Tibial nerve (tissue), 4 donors: ENCODE measurements around the gene FOXK1.

Experiments
- EP300 ChIP-seq, 2 donors: sonication (generic); formaldehyde crosslinking; IDR thresholded peaks; one replicate each; pipeline ENCODE4 v1.6.1; 2017; ENCODE audit warnings: antibody characterized with exemption in 2 of 2, mild to moderate bottlenecking in 1 of 2
- POLR2A ChIP-seq, 2 donors: fragments of 450-650 bp; IDR thresholded peaks; one replicate each; pipeline ENCODE4 v1.6.1; 2017; ENCODE audit warnings: antibody characterized with exemption in 2 of 2, mild to moderate bottlenecking in 2 of 2, moderate library complexity in 2 of 2
- TF ChIP-seq, protein P1 (sequence below), 5 experiments: fragments of 200-600 bp in 3 of 5; fragments of 450-650 bp in 2 of 5; sonication (generic) in 3 of 5; IDR thresholded peaks; one replicate each; pipeline ENCODE4 v1.5.1; 2016 to 2019; ENCODE audit warnings: antibody characterized with exemption in 5 of 5, mild to moderate bottlenecking in 3 of 5, moderate library complexity in 2 of 5

DNA sequence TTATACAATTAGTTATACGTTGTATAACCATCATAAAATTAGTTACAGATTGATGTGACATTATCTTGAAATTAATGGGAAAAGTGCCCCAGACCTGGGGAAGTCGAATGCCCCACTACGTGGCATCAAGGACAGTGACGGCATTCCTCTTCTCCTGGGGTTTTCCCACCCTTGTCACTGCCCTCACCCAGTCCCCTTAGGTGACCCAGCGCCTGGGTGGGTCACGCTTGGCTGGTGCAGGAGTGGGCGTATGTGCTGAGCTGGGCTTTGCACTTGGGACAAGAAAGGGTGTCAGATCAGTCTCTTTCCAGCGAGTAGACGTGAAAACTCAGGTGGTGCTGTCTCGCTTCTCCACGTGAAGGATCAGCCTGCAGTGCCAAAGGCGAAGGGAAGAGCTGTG lies 7.6 kb downstream of the FOXK1 start:
- TF ChIP-seq, protein P1, sequence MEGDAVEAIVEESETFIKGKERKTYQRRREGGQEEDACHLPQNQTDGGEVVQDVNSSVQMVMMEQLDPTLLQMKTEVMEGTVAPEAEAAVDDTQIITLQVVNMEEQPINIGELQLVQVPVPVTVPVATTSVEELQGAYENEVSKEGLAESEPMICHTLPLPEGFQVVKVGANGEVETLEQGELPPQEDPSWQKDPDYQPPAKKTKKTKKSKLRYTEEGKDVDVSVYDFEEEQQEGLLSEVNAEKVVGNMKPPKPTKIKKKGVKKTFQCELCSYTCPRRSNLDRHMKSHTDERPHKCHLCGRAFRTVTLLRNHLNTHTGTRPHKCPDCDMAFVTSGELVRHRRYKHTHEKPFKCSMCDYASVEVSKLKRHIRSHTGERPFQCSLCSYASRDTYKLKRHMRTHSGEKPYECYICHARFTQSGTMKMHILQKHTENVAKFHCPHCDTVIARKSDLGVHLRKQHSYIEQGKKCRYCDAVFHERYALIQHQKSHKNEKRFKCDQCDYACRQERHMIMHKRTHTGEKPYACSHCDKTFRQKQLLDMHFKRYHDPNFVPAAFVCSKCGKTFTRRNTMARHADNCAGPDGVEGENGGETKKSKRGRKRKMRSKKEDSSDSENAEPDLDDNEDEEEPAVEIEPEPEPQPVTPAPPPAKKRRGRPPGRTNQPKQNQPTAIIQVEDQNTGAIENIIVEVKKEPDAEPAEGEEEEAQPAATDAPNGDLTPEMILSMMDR (IDR thresholded peaks at IDR 0.05), result no peak
- TF ChIP-seq EP300 (IDR thresholded peaks at IDR 0.05) (no peak), POLR2A (IDR thresholded peaks at IDR 0.05) (no peak)
